DMS153 treated with DMSO at 0.1 percent for 48 hours (cell line): ENCODE results near the gene SAT1.

Source experiments
- DNase-seq: peaks from one replicate; lab custom pipeline; 2025; ENCODE audit not compliant: unreplicated experiment; lab: John Stamatoyannopoulos, UW

SAT1 gene

DNA sequence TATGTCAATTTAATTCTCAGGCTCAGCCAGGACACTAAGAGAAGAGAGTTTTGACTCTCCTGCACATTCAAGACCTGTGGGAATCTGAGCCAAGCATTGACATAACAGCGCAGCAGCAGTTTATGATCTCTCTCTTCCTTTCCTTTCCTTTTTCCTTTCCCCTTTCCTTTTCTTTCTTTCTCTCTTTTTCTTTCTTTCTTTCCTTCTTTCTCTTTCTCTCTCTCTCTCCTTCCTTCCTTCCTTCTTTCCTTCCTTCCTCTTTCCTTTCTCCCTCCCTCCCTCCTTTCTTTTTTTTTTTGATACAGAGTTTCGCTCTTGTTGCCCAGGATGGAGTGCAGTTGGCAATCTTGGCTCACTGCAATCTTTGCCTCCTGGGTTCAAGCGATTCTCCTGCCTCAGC lies 21.6 kb downstream of the SAT1 start:
- DNase-seq: no peak

DNA sequence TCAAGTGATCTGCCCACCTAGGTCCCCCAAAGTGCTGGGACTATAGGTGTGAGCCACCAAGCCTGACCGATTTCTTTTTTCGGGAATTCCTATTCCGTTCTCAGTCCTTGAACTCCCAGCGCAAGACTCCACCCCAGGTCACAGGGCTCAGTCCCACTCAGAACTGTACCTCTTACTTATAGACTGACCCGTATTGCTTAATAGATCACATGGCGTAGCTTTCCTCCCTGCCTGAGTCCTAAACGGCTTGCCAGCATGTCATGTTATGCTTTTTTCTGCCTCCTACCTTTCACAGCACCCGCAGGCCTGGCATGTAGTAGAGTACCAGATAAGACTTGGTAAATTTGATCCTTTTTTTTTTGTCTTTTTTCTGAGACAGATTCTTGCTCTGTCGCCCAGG lies 22.4 kb downstream of the SAT1 start:
- no peak for DNase-seq

DNA sequence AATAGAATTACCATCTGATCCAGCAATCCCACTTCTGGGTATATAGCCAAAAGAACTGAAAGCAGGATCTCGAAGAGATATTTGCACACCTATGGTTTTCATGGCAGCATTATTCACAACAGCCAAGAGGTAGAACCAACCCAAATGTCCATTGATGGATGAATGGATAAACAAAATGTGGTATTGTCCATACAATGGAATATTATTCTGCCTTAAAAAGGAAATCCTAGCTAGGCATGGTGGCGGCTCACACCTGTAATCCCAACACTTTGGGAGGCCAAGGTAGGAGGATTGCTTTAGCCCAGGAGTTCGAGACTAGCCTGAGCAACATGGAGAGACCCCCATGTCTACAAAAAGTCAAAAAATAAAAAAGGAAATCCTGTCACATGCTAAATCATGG lies 27.3 kb downstream of the SAT1 start:
- DNase-seq: no peak

DNA sequence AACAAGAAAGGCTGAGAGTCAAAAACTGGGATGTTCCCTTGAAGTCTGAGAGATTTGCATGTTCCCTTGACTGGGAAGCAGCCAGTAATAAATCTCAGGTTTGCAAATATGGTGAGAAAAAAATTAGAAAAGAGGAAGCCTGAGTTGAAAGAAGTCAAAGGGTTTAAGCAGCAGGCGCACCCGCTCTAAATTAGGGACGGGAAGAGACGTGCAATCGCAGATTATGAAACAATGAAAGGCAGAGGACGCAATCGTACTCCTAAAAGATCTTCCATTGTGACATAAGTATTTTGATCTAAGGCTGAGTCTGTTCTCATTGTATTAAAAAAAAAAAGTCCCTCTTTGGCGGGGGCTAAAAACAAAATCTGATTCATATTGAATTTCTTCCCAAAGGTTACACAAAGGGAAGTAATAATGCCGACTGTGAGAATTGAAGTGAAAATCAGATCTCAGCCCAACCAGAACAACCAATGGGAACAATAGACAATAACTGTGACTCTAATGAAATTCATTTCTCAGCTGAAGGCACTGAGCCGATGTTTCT lies 28.2 kb downstream of the SAT1 start:
- DNase-seq: no peak

DNA sequence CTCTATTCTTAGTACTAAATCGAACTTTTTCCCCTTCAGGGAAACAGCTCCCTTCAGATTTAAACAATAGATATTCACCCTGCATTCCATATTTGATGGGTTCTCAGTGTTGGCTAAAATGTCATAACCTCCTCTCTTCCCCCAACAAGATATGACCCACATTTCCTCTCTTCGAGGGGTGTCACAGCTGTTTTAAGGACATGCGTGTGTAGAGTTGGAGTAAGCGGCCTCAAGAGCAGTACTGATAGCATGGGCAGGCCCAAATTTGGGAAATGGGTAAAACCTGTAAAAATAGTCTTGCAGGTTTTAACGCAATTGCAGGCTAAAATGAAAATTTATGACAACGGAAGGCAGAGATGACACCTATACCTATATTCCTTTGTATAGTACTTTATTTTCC lies 28.7 kb downstream of the SAT1 start:
- DNase-seq: no peak

DNA sequence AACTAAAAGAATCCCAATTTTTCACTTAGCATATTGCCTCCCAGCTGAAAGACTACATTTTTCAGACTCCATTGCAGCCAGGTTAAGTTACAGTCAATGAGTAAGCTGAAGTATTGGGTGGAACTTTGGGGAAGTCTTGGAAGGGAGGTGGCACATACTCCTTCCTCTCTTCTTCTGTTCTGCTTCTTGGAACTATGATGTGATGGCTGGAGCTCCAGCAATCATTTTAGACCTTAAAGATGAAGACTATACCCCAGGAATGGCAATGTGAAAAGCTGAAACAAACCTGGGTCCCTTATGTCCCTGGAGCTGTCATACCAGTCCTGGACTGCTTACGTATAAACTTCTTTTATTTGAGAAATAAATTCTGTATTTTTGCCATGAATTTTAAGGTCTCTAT lies 30.8 kb downstream of the SAT1 start:
- DNase-seq: no peak

DNA sequence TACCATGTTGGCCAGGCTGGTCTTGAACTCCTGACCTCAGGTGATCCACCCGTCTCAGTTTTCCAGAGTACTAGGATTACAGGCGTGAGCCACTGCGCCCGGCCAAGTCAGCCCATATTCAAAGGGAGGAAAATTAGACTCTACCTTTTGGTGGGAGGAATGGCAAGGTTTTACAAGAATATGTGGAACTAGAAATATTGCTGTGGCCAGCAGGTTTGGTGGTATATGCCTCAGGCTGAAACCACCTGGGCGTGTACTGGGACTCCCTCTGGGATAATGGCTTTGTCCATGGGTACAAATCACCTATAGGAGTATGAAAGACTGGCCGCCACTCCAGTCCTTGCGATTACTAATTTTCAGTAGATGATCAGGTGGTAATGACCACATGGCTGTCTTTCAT lies 32.4 kb downstream of the SAT1 start:
- DNase-seq: no peak

DNA sequence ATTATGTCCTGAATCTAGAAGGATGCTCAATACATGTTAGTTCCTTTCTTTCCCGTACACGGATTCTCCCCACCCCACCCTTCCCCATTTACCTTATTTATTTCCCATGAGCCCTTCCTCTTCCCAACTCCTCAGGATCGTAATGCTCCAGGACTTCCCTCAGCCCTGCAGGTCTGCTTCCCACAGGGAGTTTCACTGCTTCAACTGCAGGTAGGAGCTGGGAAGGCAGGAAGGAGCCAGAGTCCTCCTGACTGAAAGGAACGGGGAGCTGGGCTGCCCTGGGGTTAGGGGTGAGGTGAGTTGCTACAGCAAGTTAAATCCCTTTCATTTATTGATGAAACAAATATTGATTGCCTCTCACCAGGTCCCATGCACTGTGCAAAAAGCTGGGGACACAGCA lies 33.2 kb downstream of the SAT1 start:
- no peak for DNase-seq

DNA sequence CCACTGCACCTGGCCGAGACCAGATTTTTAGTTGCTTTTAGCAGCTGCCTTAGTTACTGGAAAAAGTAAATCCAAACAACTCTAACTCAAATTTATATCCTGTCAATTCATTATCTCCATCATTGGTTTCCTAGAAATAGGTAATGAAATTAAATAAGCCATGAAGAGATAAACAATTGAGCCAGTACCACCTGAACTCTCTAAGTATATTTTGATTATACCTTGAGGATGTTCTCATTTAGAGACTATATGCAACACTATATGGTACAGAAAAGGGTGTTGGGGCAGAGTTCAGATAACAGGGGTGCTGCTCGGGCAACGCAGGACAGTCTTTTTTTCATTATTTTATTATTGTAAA lies 35.0 kb downstream of the SAT1 start:
- no peak for DNase-seq

DNA sequence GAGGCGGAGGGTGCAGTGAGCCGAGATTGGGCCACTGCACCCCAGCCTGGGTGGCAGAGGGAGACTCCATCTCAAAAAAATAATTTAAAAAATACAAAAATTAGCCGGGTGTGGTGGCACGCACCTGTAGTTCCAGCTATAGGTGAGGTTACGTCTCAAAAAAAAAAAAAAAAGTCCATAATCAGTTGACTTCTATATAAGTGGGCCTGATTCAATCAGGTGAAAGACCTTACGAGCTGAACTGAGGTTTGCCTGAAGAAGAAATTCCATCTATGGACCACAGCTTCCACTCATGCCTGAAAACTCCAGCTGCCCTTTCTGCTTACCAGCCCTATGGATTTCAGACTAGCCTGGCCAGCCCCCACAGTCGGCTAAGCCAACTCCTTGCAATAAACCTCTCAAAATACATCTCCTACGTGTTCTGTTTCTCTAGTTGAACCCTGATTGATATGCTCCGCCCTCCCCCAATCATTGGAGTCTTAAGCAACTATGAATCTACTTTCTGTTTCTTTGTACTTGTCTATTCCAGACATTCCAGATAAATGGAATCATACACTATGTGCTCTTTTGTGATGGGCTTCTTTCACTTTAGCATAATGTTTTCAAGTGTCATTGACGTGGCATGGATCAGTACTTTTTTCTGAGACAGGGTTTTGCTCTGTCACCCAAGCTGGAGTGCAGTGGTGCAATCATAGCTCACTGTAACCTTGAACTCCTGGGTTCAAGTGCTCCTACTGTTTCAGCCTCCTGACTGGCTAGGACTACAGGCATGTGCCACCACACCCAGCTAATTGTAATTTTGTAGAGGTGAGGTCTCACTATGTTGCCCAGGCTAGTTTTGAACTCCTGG lies 36.6 kb downstream of the SAT1 start:
- no peak for DNase-seq

DNA sequence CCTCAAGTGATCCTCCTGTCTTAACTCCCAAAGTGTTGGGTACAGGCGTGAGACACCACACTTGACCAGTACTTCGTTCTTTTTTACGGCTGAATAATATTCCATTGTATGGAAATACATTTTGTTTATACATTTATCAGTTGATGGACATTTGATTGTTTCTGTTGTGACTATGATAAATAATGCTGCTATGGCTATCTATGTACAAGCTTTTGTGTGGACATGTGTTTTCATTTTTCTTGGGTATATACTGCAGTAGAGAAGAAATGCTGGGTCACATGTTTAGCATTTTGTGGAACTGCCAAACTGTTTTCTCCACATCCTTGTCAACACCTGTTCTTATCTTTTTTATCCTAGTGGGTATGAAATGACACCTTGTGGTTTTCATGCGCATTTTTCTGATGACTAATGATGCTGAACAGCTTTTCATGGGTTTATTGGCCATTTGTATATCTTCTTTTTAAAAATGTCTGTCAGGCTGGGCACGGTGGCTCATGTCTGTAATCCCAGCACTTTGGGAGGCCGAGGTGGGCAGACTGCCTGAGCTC lies 37.3 kb downstream of the SAT1 start:
- DNase-seq: no peak

DNA sequence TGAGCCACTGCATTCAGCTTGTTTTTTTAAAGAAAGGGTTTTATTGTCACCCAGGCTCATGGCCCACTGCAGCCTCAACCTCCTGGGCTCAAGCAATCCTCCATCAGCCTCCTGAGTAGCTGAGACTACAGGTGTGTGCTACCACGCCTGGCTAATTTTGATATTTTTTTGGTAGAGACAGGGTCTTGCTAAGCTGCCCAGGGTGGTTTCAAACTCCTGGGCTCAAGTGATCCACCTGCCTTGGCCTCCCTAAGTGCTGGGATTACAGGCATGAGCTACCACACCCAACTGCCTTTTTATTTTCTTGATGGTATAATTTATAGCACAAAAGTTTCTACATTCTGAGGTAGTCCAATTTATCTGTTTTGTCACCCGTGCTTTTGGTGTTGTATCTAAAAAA lies 38.9 kb downstream of the SAT1 start:
- no peak for DNase-seq

DNA sequence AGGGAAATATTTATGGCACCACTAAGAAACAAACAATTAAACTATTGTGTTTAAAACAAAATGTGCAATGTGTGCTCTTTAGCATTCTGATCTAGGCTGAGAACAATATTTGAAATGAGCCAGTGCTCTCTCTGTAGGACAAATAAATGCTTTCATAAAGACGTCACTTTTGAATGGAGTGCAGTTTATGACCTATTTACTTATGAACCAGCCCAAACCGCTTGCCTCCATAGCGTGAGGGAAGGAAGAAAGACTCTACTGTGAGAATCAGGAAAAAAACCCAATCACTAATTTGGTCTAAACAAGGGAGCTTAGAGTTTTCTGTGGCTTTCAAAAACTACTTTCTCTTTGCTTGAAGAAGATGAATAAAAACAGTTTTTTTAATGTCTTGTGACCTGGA lies 39.4 kb downstream of the SAT1 start:
- DNase-seq: peak; percentile 52

DNA sequence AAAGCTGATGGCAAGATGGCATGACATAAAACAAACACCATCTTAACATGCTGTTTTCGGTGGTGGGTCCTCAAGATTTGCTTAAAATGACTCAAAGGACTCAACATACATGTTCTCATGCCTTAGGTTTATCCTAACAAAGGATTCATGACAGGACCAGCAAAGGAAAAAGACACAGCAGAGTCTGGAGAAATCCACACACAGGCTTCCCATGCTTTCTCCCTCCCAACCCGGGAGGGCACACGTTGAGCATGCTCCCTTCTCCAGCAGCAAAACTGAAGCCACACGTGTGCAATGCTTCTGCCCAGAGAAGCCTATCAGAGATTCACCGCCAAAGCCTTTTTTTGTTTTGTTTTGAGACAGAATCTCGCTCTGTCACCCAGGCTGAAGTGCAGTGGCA lies 39.9 kb downstream of the SAT1 start:
- DNase-seq: no peak

DNA sequence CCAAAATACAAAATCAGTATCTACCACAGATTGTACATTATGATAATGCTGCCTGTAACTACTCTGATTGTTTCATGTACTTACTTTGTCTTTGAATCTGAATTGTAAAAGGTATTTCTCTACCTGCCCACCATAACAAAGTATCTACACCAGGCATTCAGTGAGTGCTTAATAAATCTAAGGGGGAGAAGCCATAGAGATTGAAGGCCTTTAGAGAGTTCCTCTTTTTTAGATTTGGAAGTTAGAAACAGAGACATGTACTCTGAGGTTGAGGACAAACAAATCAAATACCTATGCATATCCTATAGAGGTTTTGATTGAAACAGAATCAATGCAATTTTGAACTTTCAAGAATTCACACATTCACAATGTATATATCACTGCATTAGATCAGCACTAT lies 42.7 kb downstream of the SAT1 start:
- DNase-seq: no peak

DNA sequence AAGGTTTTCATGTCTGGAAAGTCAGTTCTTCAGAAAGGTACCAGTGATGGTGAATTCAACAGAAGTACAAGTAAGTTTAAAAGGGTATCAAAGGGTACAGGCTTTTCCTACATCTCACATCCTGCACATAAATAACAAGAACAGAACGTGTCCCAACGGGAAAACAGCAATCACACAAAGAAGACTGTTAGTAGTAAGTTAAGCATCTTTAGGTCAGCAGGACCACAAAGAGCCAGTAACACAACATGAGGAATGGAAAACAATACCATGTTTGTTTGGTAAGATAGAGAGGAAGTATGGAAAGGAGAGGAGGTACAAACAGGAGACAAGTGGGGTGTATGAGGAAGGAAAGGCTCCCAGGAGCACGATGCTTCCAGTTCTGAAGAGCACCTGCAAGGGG lies 43.2 kb downstream of the SAT1 start:
- no peak for DNase-seq

DNA sequence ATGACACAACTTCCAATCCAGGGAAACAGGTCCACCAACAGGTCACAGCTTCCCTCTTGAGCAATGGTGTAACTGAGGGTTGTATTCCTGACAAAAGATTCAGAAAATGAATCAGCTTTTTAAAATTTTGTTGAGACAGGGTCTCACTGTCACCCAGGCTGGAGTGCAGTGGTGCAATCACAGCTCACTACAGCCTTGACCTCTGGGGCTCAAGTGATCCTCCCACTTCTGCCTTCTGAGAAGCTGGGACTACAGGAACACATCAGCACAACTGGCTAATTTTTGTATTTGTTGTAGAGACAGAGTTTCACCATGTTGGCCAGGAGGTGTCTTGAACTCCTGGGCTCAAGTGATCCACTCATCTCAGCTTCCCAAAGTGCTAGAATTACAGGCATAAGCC lies 43.7 kb downstream of the SAT1 start:
- no peak for DNase-seq

DNA sequence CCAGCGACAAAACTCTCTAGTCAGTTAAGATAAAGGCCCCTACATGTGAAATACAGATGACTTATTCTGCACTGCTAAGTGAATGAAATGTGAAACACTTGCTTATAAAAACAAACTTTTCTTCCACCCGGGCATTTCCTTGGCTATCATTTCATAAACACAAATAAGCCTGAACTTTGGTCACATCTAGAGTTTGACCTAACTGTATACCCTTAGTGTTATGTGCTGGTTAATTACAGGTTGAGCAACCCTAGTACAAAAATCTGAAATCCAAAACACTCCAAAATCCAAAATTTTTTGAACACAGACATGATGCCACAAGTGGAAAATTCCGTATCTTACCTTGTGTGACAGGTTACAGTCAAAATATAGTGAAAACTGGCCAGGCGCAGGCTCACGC lies 45.9 kb downstream of the SAT1 start:
- DNase-seq: no peak

DNA sequence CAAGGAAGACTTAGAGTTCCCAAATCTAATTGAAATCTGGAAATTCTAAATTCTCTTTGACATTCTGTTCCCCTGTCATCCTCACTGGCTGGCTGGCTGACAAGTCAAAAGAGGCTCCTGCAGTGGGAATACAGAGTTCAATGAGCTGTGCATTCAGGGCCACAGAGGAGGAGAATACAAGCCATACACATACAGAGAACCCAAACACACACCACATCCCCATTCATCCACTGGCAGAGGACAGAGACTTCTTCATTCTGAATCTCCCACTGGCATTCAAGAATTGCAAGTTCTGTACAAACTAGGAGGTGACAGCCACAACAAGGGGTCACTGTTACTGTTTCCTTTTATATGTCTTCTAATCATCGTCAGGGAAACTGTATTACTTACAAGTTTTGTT lies 49.7 kb downstream of the SAT1 start:
- no peak for DNase-seq
